HepG2 (cell line): ENCODE data around the gene AGER. TPM values are rescaled to one million over a fixed set of nuclear protein-coding genes. Genes with fewer than 3 reads are reported as not detected.

ENCODE experiments used
- CCAR2 ChIP-seq: fragments of 200-400 bp; formaldehyde crosslinking; optimal IDR thresholded peaks from 2 replicates; pipeline ENCODE3; 2018; ENCODE audit warnings: low read depth, mild to moderate bottlenecking, low read length, moderate library complexity
- DR1 ChIP-seq: sonication (generic); formaldehyde crosslinking; IDR thresholded peaks from 2 replicates; pipeline ENCODE4 v1.8.0; 2021; ENCODE audit warnings: mild to moderate bottlenecking, missing genetic modification reagents, inconsistent platforms
- HDAC1 ChIP-seq: sonication (generic); formaldehyde crosslinking; IDR thresholded peaks from 2 replicates; pipeline ENCODE4 v1.5.1; 2020; ENCODE audit warnings: mild to moderate bottlenecking, missing genetic modification reagents
- NCOA5 ChIP-seq: sonication (generic); formaldehyde crosslinking; IDR thresholded peaks from 2 replicates; pipeline ENCODE4 v1.4.0; 2020; ENCODE audit warnings: missing genetic modification reagents
- NR2C2 ChIP-seq: sonication (generic); formaldehyde crosslinking; IDR thresholded peaks from 2 replicates; pipeline ENCODE4 v1.4.0; 2020; ENCODE audit warnings: missing genetic modification reagents, mild to moderate bottlenecking, moderate library complexity, borderline replicate concordance
- PITX1 ChIP-seq: sonication (generic); formaldehyde crosslinking; IDR thresholded peaks from 2 replicates; pipeline ENCODE4 v1.5.1; 2020; ENCODE audit warnings: mild to moderate bottlenecking, missing genetic modification reagents
- RAD51 ChIP-seq: fragments of 450-650 bp; IDR thresholded peaks from 2 replicates; pipeline ENCODE4 v1.6.1; 2016; ENCODE audit warnings: borderline replicate concordance
- RFXAP ChIP-seq: sonication (generic); formaldehyde crosslinking; IDR thresholded peaks from 2 replicates; pipeline ENCODE4 v1.4.0; 2020; ENCODE audit warnings: missing genetic modification reagents, borderline replicate concordance
- SALL1 ChIP-seq: sonication (generic); formaldehyde crosslinking; IDR thresholded peaks from 2 replicates; pipeline ENCODE4 v1.8.0; 2022; ENCODE audit warnings: mild to moderate bottlenecking, missing genetic modification reagents
- SKI ChIP-seq: fragments of 450-650 bp; IDR thresholded peaks from one replicate; pipeline ENCODE4 v1.6.1; 2018; ENCODE audit warnings: mild to moderate bottlenecking; ENCODE audit not compliant: partially characterized antibody
- SPEN ChIP-seq: sonication (generic); formaldehyde crosslinking; IDR thresholded peaks from 2 replicates; pipeline ENCODE4 v1.5.1; 2020; ENCODE audit warnings: low read depth, mild to moderate bottlenecking, missing genetic modification reagents
- TEAD2 ChIP-seq: sonication (generic); formaldehyde crosslinking; IDR thresholded peaks from 2 replicates; pipeline ENCODE4 v1.9.0; 2021; ENCODE audit warnings: missing genetic modification reagents
- ZEB1 ChIP-seq: IDR thresholded peaks from 2 replicates; pipeline ENCODE4 v1.6.1; 2012; ENCODE audit warnings: mild to moderate bottlenecking, low read depth, inconsistent platforms; ENCODE audit not compliant: insufficient replicate concordance
- ZNF256 ChIP-seq: sonication (generic); formaldehyde crosslinking; conservative IDR thresholded peaks from 2 replicates; pipeline ENCODE4 v1.4.0; 2020; ENCODE audit warnings: missing genetic modification reagents
- ZNF543 ChIP-seq: sonication (generic); formaldehyde crosslinking; IDR thresholded peaks from 2 replicates; pipeline ENCODE4 v1.4.0; 2020; ENCODE audit warnings: mild to moderate bottlenecking, missing genetic modification reagents
- ZNF800 ChIP-seq: sonication (generic); formaldehyde crosslinking; IDR thresholded peaks from 2 replicates; pipeline ENCODE4 v1.4.0; 2020; ENCODE audit warnings: missing genetic modification reagents
- polyA plus RNA-seq, 8 experiments: library from polyadenylated mRNA; depleted of rRNA in 3 of 8; stranded (reverse) in 7 of 8; unstranded in 1 of 8; fragments of >200 nt; fragmentation: Illumina TruSeq in 4 of 8; extraction: Trizol in 4 of 8; gene quantifications; 2 replicates each; pipeline versions ENCODE4 v1.2.1 to v1.2.3, GENCODE V29; 2011 to 2016; ENCODE audit warnings: low read depth in 4 of 8, missing spikeins in 1 of 8, mixed read lengths in 1 of 8; ENCODE audit not compliant: insufficient read depth in 1 of 8
- total RNA-seq, 5 experiments: library from RNA; depleted of rRNA; stranded (reverse); fragments of >200 nt; fragmentation: Illumina TruSeq; extraction: Trizol; gene quantifications; 2 replicates each; pipeline ENCODE4 v1.2.3, GENCODE V29; 2016; ENCODE audit warnings: low read depth in 1 of 5
- TF ChIP-seq, protein P1 (sequence below): sonication (generic); formaldehyde crosslinking; IDR thresholded peaks from 2 replicates; pipeline ENCODE4 v1.8.1; 2022; ENCODE audit warnings: low read depth, mild to moderate bottlenecking, missing genetic modification reagents
- TF ChIP-seq, protein P2 (sequence below): sonication (generic); formaldehyde crosslinking; IDR thresholded peaks from 2 replicates; pipeline ENCODE4 v1.4.0; 2020; ENCODE audit warnings: mild to moderate bottlenecking, missing genetic modification reagents, borderline replicate concordance

Gene AGER
- total and polyA plus RNA-seq, 2 of the 13 experiments (the other 11 are each of a cell fraction or from before 2014, with no cell fraction given): 1.9 to 5.1 TPM

GRCh38 chr6:32195902-32196681, 12.0 kb upstream of the AGER start (continued):
- TF ChIP-seq TEAD2 (CRISPR knock-in tag): 0 out of 2 replicates have a peak, but pooled peaks have one; percentile 33
- peak; percentile 82 for TF ChIP-seq NR2C2 (CRISPR knock-in tag)
- TF ChIP-seq, protein P1, sequence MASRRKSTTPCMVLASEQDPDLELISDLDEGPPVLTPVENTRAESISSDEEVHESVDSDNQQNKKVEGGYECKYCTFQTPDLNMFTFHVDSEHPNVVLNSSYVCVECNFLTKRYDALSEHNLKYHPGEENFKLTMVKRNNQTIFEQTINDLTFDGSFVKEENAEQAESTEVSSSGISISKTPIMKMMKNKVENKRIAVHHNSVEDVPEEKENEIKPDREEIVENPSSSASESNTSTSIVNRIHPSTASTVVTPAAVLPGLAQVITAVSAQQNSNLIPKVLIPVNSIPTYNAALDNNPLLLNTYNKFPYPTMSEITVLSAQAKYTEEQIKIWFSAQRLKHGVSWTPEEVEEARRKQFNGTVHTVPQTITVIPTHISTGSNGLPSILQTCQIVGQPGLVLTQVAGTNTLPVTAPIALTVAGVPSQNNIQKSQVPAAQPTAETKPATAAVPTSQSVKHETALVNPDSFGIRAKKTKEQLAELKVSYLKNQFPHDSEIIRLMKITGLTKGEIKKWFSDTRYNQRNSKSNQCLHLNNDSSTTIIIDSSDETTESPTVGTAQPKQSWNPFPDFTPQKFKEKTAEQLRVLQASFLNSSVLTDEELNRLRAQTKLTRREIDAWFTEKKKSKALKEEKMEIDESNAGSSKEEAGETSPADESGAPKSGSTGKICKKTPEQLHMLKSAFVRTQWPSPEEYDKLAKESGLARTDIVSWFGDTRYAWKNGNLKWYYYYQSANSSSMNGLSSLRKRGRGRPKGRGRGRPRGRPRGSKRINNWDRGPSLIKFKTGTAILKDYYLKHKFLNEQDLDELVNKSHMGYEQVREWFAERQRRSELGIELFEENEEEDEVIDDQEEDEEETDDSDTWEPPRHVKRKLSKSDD (CRISPR knock-in tag): peak; percentile 97
- peak; percentile 33 for TF ChIP-seq SKI
- TF ChIP-seq RFXAP (CRISPR knock-in tag): no peak; the same call in 1 of the 2 replicates
- peak; percentile 24; the same call in 1 of the 2 replicates for TF ChIP-seq DR1 (CRISPR knock-in tag)
- no peak for TF ChIP-seq CCAR2
- TF ChIP-seq PITX1: peak; percentile 66
- TF ChIP-seq HDAC1: peak; percentile 86
- TF ChIP-seq ZNF800 (CRISPR knock-in tag): no peak; the same call in 1 of the 2 replicates
- TF ChIP-seq SPEN: peak; percentile 92
- peak; percentile 45; the same call in 1 of the 2 replicates for TF ChIP-seq ZNF256 (CRISPR knock-in tag)
- TF ChIP-seq NCOA5 (CRISPR knock-in tag): peak; percentile 92; the same call in 1 of the 2 replicates
- peak; percentile 96 for TF ChIP-seq ZNF543
- TF ChIP-seq ZEB1: no peak
- no peak for TF ChIP-seq RAD51
- peak; percentile 86 for TF ChIP-seq SALL1 (CRISPR knock-in tag)
- TF ChIP-seq, protein P2, sequence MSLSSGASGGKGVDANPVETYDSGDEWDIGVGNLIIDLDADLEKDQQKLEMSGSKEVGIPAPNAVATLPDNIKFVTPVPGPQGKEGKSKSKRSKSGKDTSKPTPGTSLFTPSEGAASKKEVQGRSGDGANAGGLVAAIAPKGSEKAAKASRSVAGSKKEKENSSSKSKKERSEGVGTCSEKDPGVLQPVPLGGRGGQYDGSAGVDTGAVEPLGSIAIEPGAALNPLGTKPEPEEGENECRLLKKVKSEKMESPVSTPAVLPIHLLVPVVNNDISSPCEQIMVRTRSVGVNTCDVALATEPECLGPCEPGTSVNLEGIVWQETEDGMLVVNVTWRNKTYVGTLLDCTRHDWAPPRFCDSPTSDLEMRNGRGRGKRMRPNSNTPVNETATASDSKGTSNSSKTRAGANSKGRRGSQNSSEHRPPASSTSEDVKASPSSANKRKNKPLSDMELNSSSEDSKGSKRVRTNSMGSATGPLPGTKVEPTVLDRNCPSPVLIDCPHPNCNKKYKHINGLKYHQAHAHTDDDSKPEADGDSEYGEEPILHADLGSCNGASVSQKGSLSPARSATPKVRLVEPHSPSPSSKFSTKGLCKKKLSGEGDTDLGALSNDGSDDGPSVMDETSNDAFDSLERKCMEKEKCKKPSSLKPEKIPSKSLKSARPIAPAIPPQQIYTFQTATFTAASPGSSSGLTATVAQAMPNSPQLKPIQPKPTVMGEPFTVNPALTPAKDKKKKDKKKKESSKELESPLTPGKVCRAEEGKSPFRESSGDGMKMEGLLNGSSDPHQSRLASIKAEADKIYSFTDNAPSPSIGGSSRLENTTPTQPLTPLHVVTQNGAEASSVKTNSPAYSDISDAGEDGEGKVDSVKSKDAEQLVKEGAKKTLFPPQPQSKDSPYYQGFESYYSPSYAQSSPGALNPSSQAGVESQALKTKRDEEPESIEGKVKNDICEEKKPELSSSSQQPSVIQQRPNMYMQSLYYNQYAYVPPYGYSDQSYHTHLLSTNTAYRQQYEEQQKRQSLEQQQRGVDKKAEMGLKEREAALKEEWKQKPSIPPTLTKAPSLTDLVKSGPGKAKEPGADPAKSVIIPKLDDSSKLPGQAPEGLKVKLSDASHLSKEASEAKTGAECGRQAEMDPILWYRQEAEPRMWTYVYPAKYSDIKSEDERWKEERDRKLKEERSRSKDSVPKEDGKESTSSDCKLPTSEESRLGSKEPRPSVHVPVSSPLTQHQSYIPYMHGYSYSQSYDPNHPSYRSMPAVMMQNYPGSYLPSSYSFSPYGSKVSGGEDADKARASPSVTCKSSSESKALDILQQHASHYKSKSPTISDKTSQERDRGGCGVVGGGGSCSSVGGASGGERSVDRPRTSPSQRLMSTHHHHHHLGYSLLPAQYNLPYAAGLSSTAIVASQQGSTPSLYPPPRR (CRISPR knock-in tag): no peak
